GM21717 (cell line): Measurements from ENCODE around the gene ZNF366.

Source experiments
- ATAC-seq: cut with Tn5 transposase; IDR thresholded peaks from one replicate; pipeline ENCODE4 v1.9.1; 2021; ENCODE audit warnings: mild to moderate bottlenecking, moderate library complexity; ENCODE audit not compliant: unreplicated experiment

ZNF366 gene

GRCh38 chr5:72507231-72507906, at the start of gene ZNF366:
ZNF366 (minus strand) TSS chr5:72507410; CDS start chr5:72461496, 45,914 bp downstream.
- ATAC-seq, result no peak

DNA sequence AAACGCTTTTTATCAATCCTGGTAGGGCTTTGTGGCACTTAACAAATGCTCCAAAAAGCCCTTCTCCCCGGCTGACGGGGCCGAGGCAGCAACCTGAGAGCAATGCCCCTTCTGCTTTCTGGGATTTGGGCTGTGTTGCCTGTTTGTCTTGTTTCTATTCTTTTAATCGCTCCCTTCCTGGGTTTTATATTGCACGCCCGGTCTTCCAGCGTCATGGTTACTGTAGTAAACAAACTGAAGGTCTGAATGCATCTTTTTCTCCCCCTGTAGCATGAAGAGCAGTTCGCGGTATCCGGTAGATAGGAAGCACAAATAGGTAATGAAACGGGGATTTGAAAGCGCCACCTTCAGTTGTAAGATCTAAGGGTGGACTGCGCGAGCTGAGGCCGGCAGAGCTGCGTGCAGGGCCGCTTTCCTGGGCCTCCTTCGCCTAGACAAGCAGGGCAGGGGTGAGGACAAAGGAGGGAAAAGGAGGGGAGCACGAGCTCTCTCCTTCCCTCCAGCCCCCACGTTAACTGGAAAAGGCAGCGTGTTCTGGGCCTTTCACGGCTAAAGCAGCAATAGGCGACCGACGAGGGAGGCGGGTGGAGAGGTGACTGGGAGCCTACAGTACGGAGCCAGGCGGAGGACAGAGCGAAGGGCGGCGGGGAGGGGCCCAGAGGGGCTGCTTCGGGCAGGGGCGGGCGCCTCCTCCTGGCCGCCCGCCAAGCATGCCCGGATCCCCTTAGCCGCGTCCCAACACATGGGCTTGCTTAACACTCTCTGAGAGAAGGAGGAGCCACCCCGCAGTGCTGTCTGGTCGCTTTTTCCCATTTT, 49.3 kb upstream of the ZNF366 start:
- peak; percentile 61 for ATAC-seq

GRCh38 chr5:72555871-72556270, 48.7 kb upstream of the ZNF366 start:
- no peak for ATAC-seq

DNA sequence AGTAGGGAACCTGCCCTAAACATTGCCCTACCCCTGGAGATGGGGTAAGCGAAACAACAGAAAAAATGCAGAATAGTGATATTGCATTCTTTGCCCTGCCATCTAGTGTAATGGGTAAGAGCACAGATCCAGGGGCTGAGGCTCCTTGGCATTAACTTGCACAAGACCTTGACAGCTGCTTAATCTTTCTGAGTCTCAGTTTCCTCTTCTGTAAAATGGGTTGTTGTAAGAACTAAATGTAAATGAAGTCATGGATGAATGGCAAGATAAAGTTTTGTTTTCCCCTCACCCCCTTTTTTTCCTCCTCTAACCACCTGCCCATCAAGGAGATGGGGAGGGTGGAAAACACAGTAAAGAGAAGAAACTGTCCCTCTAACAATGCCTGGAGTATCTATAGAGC, 47.7 kb upstream of the ZNF366 start:
- ATAC-seq, result no peak

- ATAC-seq, result no peak
These were observed 44.9 kb upstream of the ZNF366 start for GRCh38 chr5:72552041-72552557.

GRCh38 chr5:72550595-72550994, 43.4 kb upstream of the ZNF366 start:
- no peak for ATAC-seq

- no peak for ATAC-seq
These were observed 36.6 kb upstream of the ZNF366 start for GRCh38 chr5:72543811-72544210.

DNA sequence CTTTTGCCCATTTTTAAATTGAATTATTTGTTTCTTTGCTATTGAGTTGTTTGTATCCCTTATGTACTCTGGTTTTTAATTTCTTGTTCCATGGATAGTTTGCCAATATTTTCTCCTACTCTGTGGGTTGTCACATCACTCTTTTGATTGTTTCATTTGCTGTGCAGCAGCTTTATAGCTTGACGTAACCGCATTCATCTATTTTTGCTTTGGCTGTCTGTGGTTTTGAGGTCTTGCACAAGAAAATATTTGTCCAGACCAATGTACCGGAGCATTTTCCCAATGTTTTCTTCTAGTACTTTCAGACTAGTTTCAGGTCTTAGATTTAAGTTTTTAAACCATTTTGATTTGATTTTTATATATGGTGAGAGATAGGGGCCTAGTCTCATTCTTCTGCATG, 36.2 kb upstream of the ZNF366 start:
- no peak for ATAC-seq

GRCh38 chr5:72542695-72543094, 35.5 kb upstream of the ZNF366 start:
- ATAC-seq, result no peak

- no peak for ATAC-seq
These were observed 34.5 kb upstream of the ZNF366 start for GRCh38 chr5:72541501-72542225.

DNA sequence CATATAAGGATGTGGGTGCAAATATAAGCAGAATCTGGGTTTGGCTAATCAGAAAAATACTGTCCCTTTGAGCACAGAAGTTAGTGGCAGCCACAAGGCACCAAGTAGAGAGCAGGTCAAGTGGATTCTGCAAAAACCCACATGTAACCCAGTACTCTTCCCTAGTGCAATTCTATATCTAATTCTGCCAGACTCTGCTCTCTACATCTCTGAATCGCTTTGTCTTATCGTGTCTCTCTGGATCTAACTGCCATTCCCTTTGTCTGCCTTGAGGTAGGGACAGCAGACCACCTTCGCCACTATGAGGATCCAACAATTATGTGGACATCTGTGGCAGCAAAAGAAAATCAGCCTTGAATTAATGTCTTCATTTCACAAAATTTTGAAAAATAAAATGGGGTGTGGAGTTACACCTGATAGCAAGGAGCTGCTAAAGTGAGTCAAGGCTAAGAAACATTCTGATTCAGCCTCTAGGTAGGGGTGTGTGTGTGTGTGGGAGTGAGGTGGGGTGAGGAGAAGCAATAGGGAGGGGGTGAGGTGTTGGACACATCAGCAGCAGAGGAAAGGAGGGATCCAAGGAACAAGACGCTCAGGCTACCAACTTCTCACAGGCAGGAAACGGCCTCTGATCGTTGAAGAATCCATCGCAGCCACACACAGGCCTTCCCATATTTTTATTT, 33.7 kb upstream of the ZNF366 start:
- ATAC-seq, result no peak

DNA sequence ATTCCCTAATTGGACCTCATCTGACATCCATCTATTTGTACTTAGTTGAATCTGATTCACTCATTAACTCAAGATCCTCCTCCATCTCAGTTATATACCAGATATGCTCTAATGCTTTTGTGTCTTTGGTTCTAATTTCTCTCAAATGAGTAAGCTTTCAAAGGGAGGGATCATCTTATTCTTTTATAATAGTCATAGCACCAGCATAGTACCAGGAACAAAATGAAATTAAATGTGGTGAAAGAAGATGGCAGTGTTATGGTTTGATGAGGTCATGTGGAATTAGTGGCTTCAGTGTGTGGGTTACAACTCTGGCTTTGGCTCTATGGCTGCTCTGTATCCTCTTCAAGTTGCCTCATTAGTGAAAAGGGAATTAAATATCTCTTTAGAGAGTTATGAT, 32.5 kb upstream of the ZNF366 start:
- ATAC-seq, result no peak

DNA sequence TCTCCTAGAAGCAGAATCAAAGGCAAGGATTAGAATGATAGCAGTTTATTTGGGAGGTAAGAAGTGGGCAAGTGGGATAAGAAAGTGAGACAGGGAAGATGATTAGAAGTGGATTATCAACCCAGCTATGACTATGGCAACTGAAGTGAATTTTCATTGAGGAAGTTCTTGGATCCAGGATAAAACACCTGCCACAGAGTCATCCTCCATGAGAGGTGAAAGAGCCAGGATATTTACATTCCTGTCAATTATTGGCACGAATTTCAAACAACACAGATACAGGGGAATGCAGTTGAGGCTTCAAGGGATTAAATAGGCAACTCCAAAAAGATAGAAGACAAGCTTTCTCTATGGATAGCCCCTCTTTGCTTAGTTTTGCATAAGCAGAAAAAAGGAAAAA, 31.8 kb upstream of the ZNF366 start:
- ATAC-seq, result no peak

DNA sequence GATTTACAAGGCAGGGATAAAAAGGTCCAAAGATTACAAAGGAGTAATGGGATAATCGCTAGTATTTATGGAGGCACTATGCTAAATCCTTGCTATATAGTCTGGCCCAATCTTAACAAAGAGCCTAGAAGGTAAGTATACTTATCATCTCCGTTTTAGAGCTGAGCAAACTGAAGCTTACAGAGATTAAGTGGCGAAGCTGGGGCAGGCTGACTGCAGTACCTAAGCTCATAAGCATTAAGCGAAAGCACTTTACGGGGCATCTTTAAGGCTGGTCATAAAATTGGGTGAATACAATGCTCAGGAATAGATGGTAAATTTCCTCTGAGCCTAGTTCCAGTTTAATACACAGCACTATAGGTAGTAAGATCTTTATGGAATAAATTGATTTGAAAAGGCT, 30.0 kb upstream of the ZNF366 start:
- no peak for ATAC-seq

DNA sequence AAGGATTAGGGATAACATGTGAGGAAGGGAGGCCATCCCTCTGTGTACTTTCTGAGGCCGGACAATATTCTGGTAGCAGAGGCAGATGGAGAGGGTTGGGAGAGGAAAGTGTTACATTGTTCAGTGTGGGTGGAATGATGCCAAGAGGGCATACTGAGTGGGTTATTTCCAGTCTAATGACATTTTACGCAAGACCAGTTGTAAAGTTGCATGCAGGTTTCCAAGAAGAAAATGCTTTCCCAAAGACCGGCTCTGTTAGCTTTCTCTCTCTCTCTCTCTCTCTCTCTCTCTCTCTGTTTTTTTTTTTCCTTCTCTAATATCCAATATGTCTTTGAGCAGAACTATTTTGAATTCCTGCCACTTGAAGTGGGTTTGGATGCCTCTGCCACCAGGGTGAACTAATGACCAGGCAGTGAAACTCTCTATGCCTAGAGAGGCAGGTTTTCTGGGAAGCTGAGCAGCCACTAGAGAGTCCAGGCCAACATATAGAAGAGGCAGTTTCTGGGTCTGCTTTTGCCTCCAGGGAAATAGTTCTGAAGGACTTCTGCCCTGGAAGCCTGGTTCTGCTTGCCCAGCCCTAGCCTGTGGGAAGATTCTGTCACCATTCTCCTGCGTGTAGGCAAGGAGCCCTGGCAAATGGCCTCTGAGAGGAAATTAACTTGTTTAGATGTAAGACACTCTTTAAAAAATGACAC, 24.4 kb upstream of the ZNF366 start:
- ATAC-seq, result no peak

GRCh38 chr5:72530196-72530595, 23.0 kb upstream of the ZNF366 start:
- no peak for ATAC-seq

GRCh38 chr5:72529383-72529782, 22.2 kb upstream of the ZNF366 start:
- no peak for ATAC-seq

DNA sequence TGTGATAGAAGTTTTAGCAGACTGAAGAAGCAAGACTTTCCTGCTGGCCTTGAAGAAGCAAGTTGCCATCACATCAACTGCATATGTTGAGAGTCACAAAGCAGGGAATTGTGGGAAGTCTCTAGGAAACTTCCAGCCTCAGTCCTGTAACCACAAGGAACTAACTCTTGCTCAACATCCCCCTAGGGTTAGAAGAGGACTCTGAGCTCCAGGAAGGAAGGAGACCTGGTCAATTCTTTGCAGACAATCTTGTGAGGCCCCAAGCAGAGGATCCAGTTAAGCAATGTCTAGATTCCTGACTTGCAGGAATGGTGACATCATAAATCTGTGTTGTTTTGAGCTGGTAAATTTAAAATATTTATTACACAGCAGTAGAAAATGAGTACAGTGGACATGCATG, 18.6 kb upstream of the ZNF366 start:
- no peak for ATAC-seq

GRCh38 chr5:72523960-72524582, 16.9 kb upstream of the ZNF366 start:
- ATAC-seq, result no peak

DNA sequence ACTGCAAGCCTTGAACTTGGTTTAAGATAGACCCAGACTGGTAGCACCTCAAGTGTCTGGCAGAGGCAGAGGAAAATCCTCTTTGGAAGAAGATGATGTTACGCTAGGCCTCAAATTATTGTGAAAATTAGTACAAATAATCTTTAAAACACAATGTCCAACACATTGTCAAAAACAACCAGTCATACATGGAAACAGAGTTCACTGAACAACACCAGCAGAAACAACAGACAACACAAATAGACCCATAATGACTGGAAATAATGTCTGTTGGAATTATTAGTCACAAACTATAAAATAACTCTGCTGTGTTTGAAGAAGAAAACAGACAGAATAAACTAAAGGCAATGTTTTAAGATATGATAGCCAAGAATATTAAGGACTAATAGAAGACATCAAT, 15.4 kb upstream of the ZNF366 start:
- ATAC-seq, result no peak
